Gastrocnemius medialis (tissue), 4 donors: ENCODE measurements around the gene ERCC8. TPM values are rescaled to one million over a fixed set of nuclear protein-coding genes. Genes with fewer than 3 reads are reported as not detected.

Experiments used
- ATAC-seq, 2 donors: fragments of 150-250 bp; one replicate each; pipeline ENCODE4 v1.9.1; 2016
- DNase-seq, 2 donors: peaks; one replicate each; pipeline ENCODE4 v3.0.0-alpha.2; 2019
- H3K27ac ChIP-seq, 4 donors: fragments of 200-600 bp; sonication (generic); 1 replicate in 1 of 4; 2 replicates in 3 of 4; pipeline ENCODE4 v1.5.1; 2016 to 2018; ENCODE audit warnings: mild to moderate bottlenecking in 2 of 4, moderate library complexity in 1 of 4
- H3K27me3 ChIP-seq, 3 donors: fragments of 200-600 bp; sonication (generic) in 2 of 3; 1 replicate in 1 of 3; 2 replicates in 2 of 3; pipeline versions ENCODE4 v1.5.1 to v1.6.0; 2016 to 2019; ENCODE audit warnings: mild to moderate bottlenecking in 1 of 3, moderate library complexity in 1 of 3
- H3K36me3 ChIP-seq, 2 donors: fragments of 200-600 bp; sonication (generic) in 1 of 2; one replicate each; pipeline ENCODE4 v1.5.1; 2017 to 2018
- H3K4me1 ChIP-seq, 2 donors: fragments of 200-600 bp; sonication (generic) in 1 of 2; one replicate each; pipeline ENCODE4 v1.5.1; 2016 to 2017; ENCODE audit warnings: mild to moderate bottlenecking in 2 of 2
- H3K4me3 ChIP-seq, 4 donors: fragments of 200-600 bp; sonication (generic) in 3 of 4; 1 replicate in 1 of 4; 2 replicates in 3 of 4; pipeline ENCODE4 v1.5.1; 2016 to 2019; ENCODE audit warnings: mild to moderate bottlenecking in 2 of 4
- H3K9me3 ChIP-seq, 3 donors: fragments of 200-600 bp; sonication (generic) in 2 of 3; 1 replicate in 1 of 3; 2 replicates in 2 of 3; pipeline ENCODE4 v1.5.1; 2016 to 2019
- CTCF ChIP-seq, 5 experiments: fragments of 450-650 bp in 3 of 5; fragments of 200-600 bp in 2 of 5; sonication (generic) in 2 of 5; IDR thresholded peaks in 4 of 5; conservative IDR thresholded peaks in 1 of 5; 1 replicate in 4 of 5; 2 replicates in 1 of 5; pipeline ENCODE4 v1.5.1; 2016 to 2019; ENCODE audit warnings: antibody characterized with exemption in 5 of 5, mild to moderate bottlenecking in 3 of 5, moderate library complexity in 3 of 5
- POLR2A ChIP-seq, 2 donors: fragments of 450-650 bp; IDR thresholded peaks; one replicate each; pipeline ENCODE4 v1.6.1; 2017; ENCODE audit warnings: antibody characterized with exemption in 2 of 2, mild to moderate bottlenecking in 2 of 2, moderate library complexity in 2 of 2
- in situ Hi-C, 4 donors: fragments of 200-750 bp; cut with MboI; loops; one replicate each; pipeline versions ENCODE4 v1.15.0 to v1.8.0; 2017; ENCODE audit warnings: low sequenced_read_pairs in 4 of 4
- intact Hi-C: fragments of 100-400 bp; cut with DNase I; formaldehyde crosslinking; loops from one replicate; pipeline ENCODE4 v1.15.1; 2023; ENCODE audit warnings: low total_unique reads
- total RNA-seq, 4 donors: library from RNA; depleted of rRNA; stranded (reverse); fragments of >200 nt; gene quantifications; one replicate each; pipeline versions ENCODE4 v1.1.0 to v1.2.3, GENCODE V29; 2016

The ERCC8 gene
- total RNA-seq, 4 donors from 2014 or later: 4.8 to 7.3 (median 5.6) TPM

GRCh38 chr5:60945813-60946187 is 930 bp upstream of the ERCC8 start:
- DNase-seq (peak; percentile 26 to 28), ATAC-seq (peak; percentile 32 to 47)
- no peaks in the 10 kb centered on the region for H3K36me3 ChIP-seq
- no peak for TF ChIP-seq CTCF (IDR thresholded peaks at IDR 0.05 in 4 of 5, conservative IDR thresholded peaks at IDR 0.05 in 1 of 5)
- TF ChIP-seq POLR2A (IDR thresholded peaks at IDR 0.05): no peak
- intact Hi-C loops: loop anchor here (2.0 to 10.0 kb wide), 4 partner anchors 13 to 462 kb away; partner anchors contain the start of gene SMIM15
- in situ Hi-C loops: loop anchor here in 1 of 4 donors (25.0 kb wide), 1 partner anchor 392 kb away; the partner anchor contains the start of gene ZSWIM6
- peak overlapping the region; percentile 85 to 95 (median 90) for H3K27ac ChIP-seq
- no peaks in the 10 kb centered on the region for H3K9me3 ChIP-seq
- peak overlapping the region; percentile 76 to 88 (median 85) for H3K4me3 ChIP-seq
- H3K4me1 ChIP-seq: peaks cover 19 to 23% of the 10 kb centered on the region in 2 donors
- no peaks in the 10 kb centered on the region for H3K27me3 ChIP-seq

DNA sequence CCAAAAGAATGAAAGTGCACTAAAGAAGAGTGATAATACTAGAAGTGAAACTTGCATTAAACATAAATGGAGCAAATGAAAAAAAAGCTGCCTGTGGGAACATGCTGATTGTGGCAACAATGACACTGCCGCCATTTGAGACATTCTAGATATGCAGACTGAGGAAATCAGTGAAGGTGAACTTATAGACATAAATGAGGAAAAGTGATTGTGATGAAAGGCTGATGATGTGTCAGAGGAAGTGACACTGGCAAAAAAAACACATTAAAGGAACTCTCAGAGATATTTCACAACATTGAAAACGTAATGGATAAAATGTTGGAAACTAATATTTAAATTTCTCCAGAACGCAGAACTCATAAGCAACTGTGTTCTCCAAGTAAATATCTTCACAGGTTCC is 1.2 kb downstream of the ERCC8 start:
- H3K4me3 ChIP-seq: peak overlapping the region; percentile 76 to 88 (median 85)
- H3K9me3 ChIP-seq: no peaks in the 10 kb centered on the region
- peak overlapping the region; percentile 85 to 95 (median 90) for H3K27ac ChIP-seq
- H3K36me3 ChIP-seq: no peaks in the 10 kb centered on the region
- DNase-seq: no peak
- no peak for ATAC-seq
- intact Hi-C loops: loop anchor here (2.0 to 10.0 kb wide), 3 partner anchors 15 to 361 kb away; partner anchors contain the start of gene SMIM15
- no peaks in the 10 kb centered on the region for H3K27me3 ChIP-seq
- peaks cover 19 to 23% of the 10 kb centered on the region in 2 donors for H3K4me1 ChIP-seq
- in situ Hi-C loops: loop anchor here in 1 of 4 donors (25.0 kb wide), 1 partner anchor 394 kb away; the partner anchor contains the start of gene ZSWIM6
- TF ChIP-seq CTCF (IDR thresholded peaks at IDR 0.05 in 4 of 5, conservative IDR thresholded peaks at IDR 0.05 in 1 of 5) (no peak), POLR2A (IDR thresholded peaks at IDR 0.05) (no peak)

DNA sequence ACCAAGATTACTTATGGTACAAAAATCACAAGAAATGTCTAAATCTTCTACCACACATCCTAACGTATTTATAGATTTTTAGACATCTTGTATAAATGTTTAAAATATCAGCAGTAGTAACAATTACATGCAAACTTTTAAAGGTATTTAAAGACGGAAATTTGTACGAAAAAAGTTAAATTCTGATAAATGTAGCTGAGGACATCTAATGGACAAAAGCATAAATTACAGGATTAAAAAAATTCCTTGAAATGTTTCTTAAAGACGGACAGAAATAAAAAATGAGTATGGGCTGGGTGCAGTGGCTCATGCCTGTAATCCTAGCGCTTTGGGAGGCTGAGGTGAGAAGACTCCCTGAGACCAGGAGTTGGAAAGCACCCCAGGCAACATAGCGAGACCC is 15.8 kb downstream of the ERCC8 start:
- no peak for ATAC-seq
- intact Hi-C loops (no loop called here), in situ Hi-C loops (loop anchor here in 1 of 4 donors (25.0 kb wide), 1 partner anchor 408 kb away; the partner anchor contains the start of gene ZSWIM6)
- Histone ChIP-seq H3K27ac (no peak overlapping the region), H3K36me3 (peaks cover 0 to 22% of the 10 kb centered on the region in 2 donors), H3K4me3 (no peak overlapping the region), H3K27me3 (no peaks in the 10 kb centered on the region), H3K4me1 (no peaks in the 10 kb centered on the region), H3K9me3 (no peaks in the 10 kb centered on the region)
- DNase-seq: no peak
- no peak for TF ChIP-seq CTCF (IDR thresholded peaks at IDR 0.05 in 4 of 5, conservative IDR thresholded peaks at IDR 0.05 in 1 of 5)
- TF ChIP-seq POLR2A (IDR thresholded peaks at IDR 0.05): no peak

DNA sequence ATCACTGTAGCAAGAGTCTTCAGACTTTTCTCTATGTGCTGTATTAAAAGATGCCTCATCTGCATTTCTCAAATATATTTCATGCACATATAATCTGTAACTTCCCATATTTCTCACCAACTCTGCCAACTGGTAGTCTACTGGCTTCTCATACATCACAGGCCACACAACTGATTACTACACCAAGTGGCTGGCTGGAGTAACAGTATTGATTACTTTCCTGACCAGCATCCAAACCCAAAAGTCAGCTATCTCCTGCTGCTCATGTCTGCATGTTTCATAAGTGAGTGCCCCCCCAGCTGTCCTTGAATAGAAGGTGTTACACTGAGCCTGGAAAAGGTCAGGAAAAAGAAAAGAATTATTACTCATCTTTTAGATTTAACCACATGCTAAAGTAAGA is 17.4 kb downstream of the ERCC8 start:
- no peaks in the 10 kb centered on the region for H3K27me3 ChIP-seq
- H3K9me3 ChIP-seq: no peaks in the 10 kb centered on the region
- DNase-seq (no peak), ATAC-seq (no peak)
- no peak overlapping the region for H3K4me3 ChIP-seq
- in situ Hi-C loops: loop anchor here in 1 of 4 donors (25.0 kb wide), 1 partner anchor 410 kb away; the partner anchor contains the start of gene ZSWIM6
- no peak for TF ChIP-seq CTCF (IDR thresholded peaks at IDR 0.05 in 4 of 5, conservative IDR thresholded peaks at IDR 0.05 in 1 of 5)
- peaks cover 0 to 22% of the 10 kb centered on the region in 2 donors for H3K36me3 ChIP-seq
- intact Hi-C loops: no loop called here
- H3K4me1 ChIP-seq: no peaks in the 10 kb centered on the region
- no peak overlapping the region for H3K27ac ChIP-seq

- Histone ChIP-seq H3K4me3 (no peak overlapping the region), H3K36me3 (peaks cover 0 to 27% of the 10 kb centered on the region in 2 donors), H3K27me3 (no peaks in the 10 kb centered on the region), H3K27ac (no peak overlapping the region), H3K9me3 (no peaks in the 10 kb centered on the region), H3K4me1 (no peaks in the 10 kb centered on the region)
- no peak for ATAC-seq
- in situ Hi-C loops (no loop called here), intact Hi-C loops (no loop called here)
- DNase-seq: no peak
- TF ChIP-seq CTCF (IDR thresholded peaks at IDR 0.05 in 4 of 5, conservative IDR thresholded peaks at IDR 0.05 in 1 of 5) (no peak), POLR2A (IDR thresholded peaks at IDR 0.05) (no peak)
Measured at GRCh38 chr5:60918466-60918865, 26.4 kb downstream of the ERCC8 start.
